ENCODE results near the gene SACM1L.

- TF ChIP-seq EZH2phosphoT487 (IDR thresholded peaks at IDR 0.05; ENCODE audit: borderline replicate concordance, low read length): no peak
- no peak for TF ChIP-seq CTCF (conservative IDR thresholded peaks at IDR 0.05; ENCODE audit: low read depth, low read length)
- no peak for TF ChIP-seq EZH2 (IDR thresholded peaks at IDR 0.05; ENCODE audit: low read length, unreplicated experiment)
Observed at GRCh38 chr3:45742461-45743089, 53.4 kb downstream of the SACM1L start.
